ENCODE measurements around the gene ADCY2. TPM values are rescaled to one million over a fixed set of nuclear protein-coding genes. Genes with fewer than 3 reads are reported as not detected.

ADCY2 gene
- total RNA-seq, 2 experiments from 2014 or later = not detected

DNA sequence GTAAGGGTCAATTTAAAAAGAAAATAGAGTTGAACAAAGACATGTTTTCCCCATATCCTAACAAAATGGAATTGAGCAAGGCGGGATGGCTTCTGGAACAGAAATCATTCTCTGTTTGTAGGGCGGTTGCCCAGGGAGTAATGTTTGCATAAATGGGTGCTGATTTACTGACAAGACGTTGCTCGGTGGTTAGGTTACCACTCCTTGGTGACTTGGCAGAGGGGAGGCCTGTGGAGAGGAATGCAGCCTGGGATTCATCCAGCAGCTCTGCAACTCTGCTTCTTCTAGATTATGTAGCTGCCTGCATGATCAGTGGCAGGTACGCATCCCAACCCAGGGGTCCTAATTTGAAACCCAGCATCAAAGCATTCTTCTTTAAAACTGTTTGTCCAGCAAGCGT is 254.8 kb downstream of the ADCY2 start:
- ChIA-PET CTCF (no interaction called here), POLR2A (no interaction called here)
- no peak overlapping the region for H3K4me3 Mint-ChIP-seq
- no peak overlapping the region for H3K27ac Mint-ChIP-seq
- peaks cover 8% of the 10 kb centered on the region for H3K27me3 Mint-ChIP-seq
- intact Hi-C loops (cut with micrococcal nuclease) = no loop called here
- no peaks in the 10 kb centered on the region for H3K4me1 Mint-ChIP-seq (ENCODE audit: low read depth)
- TF ChIP-seq, protein P1, sequence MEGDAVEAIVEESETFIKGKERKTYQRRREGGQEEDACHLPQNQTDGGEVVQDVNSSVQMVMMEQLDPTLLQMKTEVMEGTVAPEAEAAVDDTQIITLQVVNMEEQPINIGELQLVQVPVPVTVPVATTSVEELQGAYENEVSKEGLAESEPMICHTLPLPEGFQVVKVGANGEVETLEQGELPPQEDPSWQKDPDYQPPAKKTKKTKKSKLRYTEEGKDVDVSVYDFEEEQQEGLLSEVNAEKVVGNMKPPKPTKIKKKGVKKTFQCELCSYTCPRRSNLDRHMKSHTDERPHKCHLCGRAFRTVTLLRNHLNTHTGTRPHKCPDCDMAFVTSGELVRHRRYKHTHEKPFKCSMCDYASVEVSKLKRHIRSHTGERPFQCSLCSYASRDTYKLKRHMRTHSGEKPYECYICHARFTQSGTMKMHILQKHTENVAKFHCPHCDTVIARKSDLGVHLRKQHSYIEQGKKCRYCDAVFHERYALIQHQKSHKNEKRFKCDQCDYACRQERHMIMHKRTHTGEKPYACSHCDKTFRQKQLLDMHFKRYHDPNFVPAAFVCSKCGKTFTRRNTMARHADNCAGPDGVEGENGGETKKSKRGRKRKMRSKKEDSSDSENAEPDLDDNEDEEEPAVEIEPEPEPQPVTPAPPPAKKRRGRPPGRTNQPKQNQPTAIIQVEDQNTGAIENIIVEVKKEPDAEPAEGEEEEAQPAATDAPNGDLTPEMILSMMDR (IDR thresholded peaks at IDR 0.05) = no peak
- no peaks in the 10 kb centered on the region for H3K36me3 Mint-ChIP-seq (ENCODE audit: low read depth)
- H3K9me3 Mint-ChIP-seq = peaks cover 1% of the 10 kb centered on the region
- ATAC-seq = no peak
- no peak for DNase-seq

DNA sequence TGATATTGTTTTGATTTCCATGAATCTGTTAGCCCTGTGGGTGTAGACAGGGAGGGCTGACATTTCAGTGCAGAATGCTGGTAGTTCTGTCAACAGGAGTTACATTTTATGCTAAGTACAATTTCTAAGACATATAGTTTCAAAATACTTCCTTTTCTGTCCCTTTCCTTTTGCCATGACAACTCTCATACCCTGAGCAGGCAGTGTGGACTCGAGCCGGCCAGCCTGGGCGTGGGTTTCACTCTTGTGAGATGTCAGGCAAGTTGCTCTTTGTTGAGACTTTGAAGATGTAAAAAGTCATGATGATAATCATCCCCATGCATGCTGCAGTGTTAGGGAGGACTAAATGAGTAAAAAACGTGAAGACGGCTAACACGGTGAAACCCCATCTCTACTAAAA is 257.1 kb downstream of the ADCY2 start:
- Mint-ChIP-seq H3K27ac (no peak overlapping the region), H3K4me1 (ENCODE audit: low read depth) (no peaks in the 10 kb centered on the region), H3K36me3 (ENCODE audit: low read depth) (no peaks in the 10 kb centered on the region), H3K9me3 (no peaks in the 10 kb centered on the region), H3K4me3 (no peak overlapping the region), H3K27me3 (peaks cover 6% of the 10 kb centered on the region)
- no peak for ATAC-seq
- POLR2A ChIA-PET = no interaction called here
- intact Hi-C loops (cut with micrococcal nuclease) = no loop called here
- TF ChIP-seq, protein P1 (IDR thresholded peaks at IDR 0.05) = no peak
- no peak for DNase-seq
- CTCF ChIA-PET = no interaction called here

DNA sequence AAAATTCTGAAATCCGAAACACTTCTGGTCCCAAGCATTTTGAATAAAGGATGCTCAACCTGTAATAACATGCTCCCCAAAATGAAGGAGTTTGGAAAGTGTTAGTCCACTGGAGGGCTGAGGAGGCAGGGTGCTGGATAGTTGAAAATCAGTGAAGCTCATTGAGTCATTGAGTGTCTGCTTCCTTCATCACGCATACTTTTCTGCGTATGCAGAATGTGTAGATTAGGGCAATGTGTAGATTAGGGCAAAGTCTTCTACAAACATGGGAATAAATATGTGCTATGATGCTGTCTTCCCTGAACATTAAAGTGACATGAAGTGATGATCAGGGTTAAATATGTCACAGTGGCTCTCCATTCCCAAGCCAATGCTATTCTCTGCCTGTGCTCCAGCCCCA is 261.2 kb downstream of the ADCY2 start:
- intact Hi-C loops (cut with micrococcal nuclease) = no loop called here
- CTCF ChIA-PET = no interaction called here

DNA sequence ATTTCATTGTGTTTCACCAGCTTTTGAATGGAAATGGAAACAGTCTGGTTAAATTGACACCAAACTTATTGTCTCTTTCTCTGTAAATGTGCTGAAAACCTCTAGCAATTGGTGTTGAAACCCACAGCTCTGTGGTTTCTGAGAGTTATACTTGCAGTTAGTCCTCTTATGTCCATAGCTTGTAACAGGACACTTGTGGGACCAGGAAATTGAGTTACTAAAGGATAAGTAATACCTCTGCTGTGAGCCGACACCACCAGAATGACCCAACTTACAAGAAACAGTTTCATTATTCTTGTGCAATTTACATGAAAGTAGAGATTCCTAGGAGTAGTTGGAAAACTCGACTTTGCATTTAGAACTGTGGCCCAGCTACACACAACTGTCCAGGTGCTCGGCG is 263.5 kb downstream of the ADCY2 start:
- Mint-ChIP-seq H3K4me3 (no peak overlapping the region), H3K4me1 (ENCODE audit: low read depth) (no peaks in the 10 kb centered on the region), H3K27me3 (no peaks in the 10 kb centered on the region), H3K9me3 (no peaks in the 10 kb centered on the region), H3K36me3 (ENCODE audit: low read depth) (no peaks in the 10 kb centered on the region), H3K27ac (no peak overlapping the region)
- POLR2A ChIA-PET = no interaction called here
- TF ChIP-seq, protein P1 (IDR thresholded peaks at IDR 0.05) = no peak
- DNase-seq (no peak), ATAC-seq (no peak)
- intact Hi-C loops (cut with micrococcal nuclease) = no loop called here
- CTCF ChIA-PET = no interaction called here

More for the DNA sequence above, 261.2 kb downstream of the ADCY2 start:
- H3K4me1 Mint-ChIP-seq (ENCODE audit: low read depth) = no peaks in the 10 kb centered on the region
- H3K27me3 Mint-ChIP-seq = peaks cover 1% of the 10 kb centered on the region
- H3K9me3 Mint-ChIP-seq = no peaks in the 10 kb centered on the region
- POLR2A ChIA-PET = no interaction called here
- no peak overlapping the region for H3K27ac Mint-ChIP-seq
- TF ChIP-seq, protein P1 (IDR thresholded peaks at IDR 0.05) = no peak
- ATAC-seq (no peak), DNase-seq (no peak)
- no peaks in the 10 kb centered on the region for H3K36me3 Mint-ChIP-seq (ENCODE audit: low read depth)
- H3K4me3 Mint-ChIP-seq = no peak overlapping the region

DNA sequence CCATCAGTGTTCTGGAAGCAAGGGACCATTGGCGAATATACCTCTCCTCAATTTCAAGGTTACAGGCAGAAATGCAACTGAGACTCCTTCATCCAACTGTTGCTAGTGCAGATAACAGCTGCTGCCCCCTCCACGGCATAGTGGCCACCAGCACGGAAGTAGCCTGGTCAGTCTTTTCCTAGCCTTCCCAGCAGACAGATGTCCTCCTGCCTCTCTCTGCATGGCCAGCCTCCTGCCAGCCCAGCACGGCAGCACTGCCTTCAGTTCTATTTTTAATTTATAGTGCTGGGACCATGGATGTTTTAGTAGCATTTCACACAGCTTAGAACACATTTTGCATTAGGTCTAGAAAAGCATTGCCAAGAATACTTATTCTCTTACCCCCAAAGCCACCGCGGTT is 266.4 kb downstream of the ADCY2 start:
- Mint-ChIP-seq H3K27ac (no peak overlapping the region), H3K27me3 (no peaks in the 10 kb centered on the region), H3K36me3 (ENCODE audit: low read depth) (no peaks in the 10 kb centered on the region), H3K9me3 (no peaks in the 10 kb centered on the region), H3K4me3 (no peak overlapping the region), H3K4me1 (ENCODE audit: low read depth) (no peaks in the 10 kb centered on the region)
- DNase-seq (no peak), ATAC-seq (no peak)
- ChIA-PET CTCF (no interaction called here), POLR2A (no interaction called here)
- TF ChIP-seq, protein P1 (IDR thresholded peaks at IDR 0.05) = no peak
- intact Hi-C loops (cut with micrococcal nuclease) = no loop called here

Data from activated CD8-positive, alpha-beta T cell treated with anti-CD3 and anti-CD28 coated beads for 36 hours (primary cell).